Activated naive CD4-positive, alpha-beta T cell treated with anti-CD3 and anti-CD28 coated beads, Interleukin-2, amount 50 U/mL, for 24 hours (primary cell): ENCODE results near the gene SORCS2.

ENCODE experiments used
- H3K27ac Mint-ChIP-seq: one replicate; pipeline ENCODE4 v1.8.0; 2021; ENCODE audit warnings: mild to moderate bottlenecking, mixed read lengths
- H3K27me3 Mint-ChIP-seq: one replicate; pipeline ENCODE4 v1.8.0; 2021; ENCODE audit warnings: mixed read lengths
- H3K36me3 Mint-ChIP-seq: one replicate; pipeline ENCODE4 v1.8.0; 2021; ENCODE audit warnings: mixed read lengths
- H3K4me1 Mint-ChIP-seq: one replicate; pipeline ENCODE4 v1.8.0; 2021; ENCODE audit warnings: mixed read lengths
- H3K4me3 Mint-ChIP-seq: one replicate; pipeline ENCODE4 v1.8.0; 2021; ENCODE audit warnings: mild to moderate bottlenecking, mixed read lengths
- H3K9me3 Mint-ChIP-seq: one replicate; pipeline ENCODE4 v1.8.0; 2021; ENCODE audit warnings: mixed read lengths

SORCS2 gene

GRCh38 chr4:7549866-7550265 lies 357.5 kb downstream of the SORCS2 start:
- no peak overlapping the region for H3K4me3 Mint-ChIP-seq
- H3K27ac Mint-ChIP-seq: no peak overlapping the region
- H3K36me3 Mint-ChIP-seq: no peaks in the 10 kb centered on the region
- peaks cover 6% of the 10 kb centered on the region for H3K9me3 Mint-ChIP-seq
- H3K27me3 Mint-ChIP-seq: peaks cover 3% of the 10 kb centered on the region
- H3K4me1 Mint-ChIP-seq: no peaks in the 10 kb centered on the region

GRCh38 chr4:7552466-7552865 lies 360.1 kb downstream of the SORCS2 start:
- peaks cover 4% of the 10 kb centered on the region for H3K36me3 Mint-ChIP-seq
- no peak overlapping the region for H3K27ac Mint-ChIP-seq
- peaks cover 14% of the 10 kb centered on the region for H3K9me3 Mint-ChIP-seq
- H3K27me3 Mint-ChIP-seq: peaks cover 3% of the 10 kb centered on the region
- H3K4me1 Mint-ChIP-seq: no peaks in the 10 kb centered on the region
- no peak overlapping the region for H3K4me3 Mint-ChIP-seq

GRCh38 chr4:7553280-7553679 lies 360.9 kb downstream of the SORCS2 start:
- peak overlapping the region; percentile 9 for H3K27ac Mint-ChIP-seq
- H3K9me3 Mint-ChIP-seq: peaks cover 14% of the 10 kb centered on the region
- H3K4me1 Mint-ChIP-seq: no peaks in the 10 kb centered on the region
- H3K36me3 Mint-ChIP-seq: peaks cover 4% of the 10 kb centered on the region
- no peak overlapping the region for H3K4me3 Mint-ChIP-seq
- H3K27me3 Mint-ChIP-seq: peaks cover 3% of the 10 kb centered on the region

- H3K4me1 Mint-ChIP-seq: no peaks in the 10 kb centered on the region
- no peaks in the 10 kb centered on the region for H3K27me3 Mint-ChIP-seq
- peaks cover 14% of the 10 kb centered on the region for H3K9me3 Mint-ChIP-seq
- no peak overlapping the region for H3K27ac Mint-ChIP-seq
- H3K36me3 Mint-ChIP-seq: peaks cover 4% of the 10 kb centered on the region
- no peak overlapping the region for H3K4me3 Mint-ChIP-seq
Measured at GRCh38 chr4:7554905-7555304, 362.6 kb downstream of the SORCS2 start.

GRCh38 chr4:7556558-7556957 lies 364.2 kb downstream of the SORCS2 start:
- no peak overlapping the region for H3K4me3 Mint-ChIP-seq
- no peaks in the 10 kb centered on the region for H3K4me1 Mint-ChIP-seq
- H3K27ac Mint-ChIP-seq: no peak overlapping the region
- no peaks in the 10 kb centered on the region for H3K27me3 Mint-ChIP-seq
- H3K36me3 Mint-ChIP-seq: peaks cover 4% of the 10 kb centered on the region
- peaks cover 14% of the 10 kb centered on the region for H3K9me3 Mint-ChIP-seq

GRCh38 chr4:7557456-7557855 lies 365.1 kb downstream of the SORCS2 start:
- Mint-ChIP-seq H3K4me1 (no peaks in the 10 kb centered on the region), H3K27ac (no peak overlapping the region), H3K27me3 (no peaks in the 10 kb centered on the region), H3K4me3 (no peak overlapping the region), H3K36me3 (peaks cover 4% of the 10 kb centered on the region), H3K9me3 (peaks cover 14% of the 10 kb centered on the region)

- H3K4me3 Mint-ChIP-seq: no peak overlapping the region
- no peaks in the 10 kb centered on the region for H3K4me1 Mint-ChIP-seq
- no peak overlapping the region for H3K27ac Mint-ChIP-seq
- H3K27me3 Mint-ChIP-seq: no peaks in the 10 kb centered on the region
- peaks cover 11% of the 10 kb centered on the region for H3K9me3 Mint-ChIP-seq
- peaks cover 4% of the 10 kb centered on the region for H3K36me3 Mint-ChIP-seq
Measured at GRCh38 chr4:7558436-7558835, 366.1 kb downstream of the SORCS2 start.

GRCh38 chr4:7559316-7559715 lies 367.0 kb downstream of the SORCS2 start:
- peaks cover 4% of the 10 kb centered on the region for H3K36me3 Mint-ChIP-seq
- H3K9me3 Mint-ChIP-seq: peaks cover 7% of the 10 kb centered on the region
- H3K4me3 Mint-ChIP-seq: no peak overlapping the region
- H3K27ac Mint-ChIP-seq: no peak overlapping the region
- H3K27me3 Mint-ChIP-seq: no peaks in the 10 kb centered on the region
- H3K4me1 Mint-ChIP-seq: no peaks in the 10 kb centered on the region

GRCh38 chr4:7559741-7560395 lies 367.5 kb downstream of the SORCS2 start:
- Mint-ChIP-seq H3K27ac (no peak overlapping the region), H3K27me3 (no peaks in the 10 kb centered on the region), H3K36me3 (peaks cover 4% of the 10 kb centered on the region), H3K4me1 (no peaks in the 10 kb centered on the region), H3K4me3 (no peak overlapping the region), H3K9me3 (peaks cover 7% of the 10 kb centered on the region)

GRCh38 chr4:7561557-7561956 lies 369.2 kb downstream of the SORCS2 start:
- H3K9me3 Mint-ChIP-seq: peaks cover 7% of the 10 kb centered on the region
- no peak overlapping the region for H3K27ac Mint-ChIP-seq
- no peak overlapping the region for H3K4me3 Mint-ChIP-seq
- peaks cover 4% of the 10 kb centered on the region for H3K36me3 Mint-ChIP-seq
- no peaks in the 10 kb centered on the region for H3K27me3 Mint-ChIP-seq
- H3K4me1 Mint-ChIP-seq: no peaks in the 10 kb centered on the region

- Mint-ChIP-seq H3K27me3 (no peaks in the 10 kb centered on the region), H3K4me3 (no peak overlapping the region), H3K4me1 (no peaks in the 10 kb centered on the region), H3K27ac (no peak overlapping the region), H3K36me3 (no peaks in the 10 kb centered on the region), H3K9me3 (no peaks in the 10 kb centered on the region)
Measured at GRCh38 chr4:7564242-7564641, 371.9 kb downstream of the SORCS2 start.

GRCh38 chr4:7565483-7565882 lies 373.1 kb downstream of the SORCS2 start:
- Mint-ChIP-seq H3K9me3 (no peaks in the 10 kb centered on the region), H3K4me1 (no peaks in the 10 kb centered on the region), H3K4me3 (no peak overlapping the region), H3K27me3 (no peaks in the 10 kb centered on the region), H3K27ac (no peak overlapping the region), H3K36me3 (no peaks in the 10 kb centered on the region)

- Mint-ChIP-seq H3K27me3 (peaks cover 2% of the 10 kb centered on the region), H3K27ac (no peak overlapping the region), H3K36me3 (no peaks in the 10 kb centered on the region), H3K4me3 (no peak overlapping the region), H3K4me1 (no peaks in the 10 kb centered on the region), H3K9me3 (no peaks in the 10 kb centered on the region)
Measured at GRCh38 chr4:7569810-7570783, 377.8 kb downstream of the SORCS2 start.

- H3K27me3 Mint-ChIP-seq: peaks cover 2% of the 10 kb centered on the region
- no peak overlapping the region for H3K4me3 Mint-ChIP-seq
- no peak overlapping the region for H3K27ac Mint-ChIP-seq
- H3K4me1 Mint-ChIP-seq: no peaks in the 10 kb centered on the region
- H3K36me3 Mint-ChIP-seq: peaks cover 1% of the 10 kb centered on the region
- peaks cover 5% of the 10 kb centered on the region for H3K9me3 Mint-ChIP-seq
Measured at GRCh38 chr4:7571001-7571400, 378.7 kb downstream of the SORCS2 start.

- Mint-ChIP-seq H3K9me3 (peaks cover 10% of the 10 kb centered on the region), H3K4me1 (no peaks in the 10 kb centered on the region), H3K27me3 (peaks cover 2% of the 10 kb centered on the region), H3K27ac (no peak overlapping the region), H3K36me3 (peaks cover 1% of the 10 kb centered on the region), H3K4me3 (no peak overlapping the region)
Measured at GRCh38 chr4:7571701-7572100, 379.4 kb downstream of the SORCS2 start.

- H3K4me1 Mint-ChIP-seq: no peaks in the 10 kb centered on the region
- H3K9me3 Mint-ChIP-seq: peaks cover 10% of the 10 kb centered on the region
- H3K27me3 Mint-ChIP-seq: peaks cover 2% of the 10 kb centered on the region
- H3K36me3 Mint-ChIP-seq: peaks cover 1% of the 10 kb centered on the region
- no peak overlapping the region for H3K27ac Mint-ChIP-seq
- H3K4me3 Mint-ChIP-seq: no peak overlapping the region
Measured at GRCh38 chr4:7572894-7573293, 380.6 kb downstream of the SORCS2 start.
